Left lobe of liver (tissue), 2 donors: ENCODE measurements around the gene F2R. TPM values are rescaled to one million over a fixed set of nuclear protein-coding genes. Genes with fewer than 3 reads are reported as not detected.
A peak's percentile ranks its signal among the peaks of the same experiment; 100 is the strongest.

Experiments
- ATAC-seq: fragments of 200-7000 bp; cut with Tn5 transposase; one replicate; pipeline ENCODE4 v1.9.1; 2020; ENCODE audit warnings: mild to moderate bottlenecking, moderate library complexity
- DNase-seq: peaks from one replicate; pipeline ENCODE4 v3.0.0-alpha.2; 2020; ENCODE audit warnings: low spot score
- total RNA-seq: library from RNA; stranded (reverse); gene quantifications from one replicate; pipeline ENCODE4 v1.2.1, GENCODE V29; 2021
- donor health status: DM: no; HTN: no; CAD: no; lungs with moderate emphysema.
- donor health status: DM: no; HTN: yes; CAD: no.

The F2R gene
- total RNA-seq, 1 donor from 2014 or later = 5.4 TPM

GRCh38 chr5:76690037-76690679, 25.8 kb upstream of the F2R start:
- ATAC-seq (no peak), DNase-seq (no peak)

- ATAC-seq (peak; percentile 10), DNase-seq (no peak)
Observed at GRCh38 chr5:76690704-76691466, 25.0 kb upstream of the F2R start.

- peak; percentile 50 for ATAC-seq
Observed at GRCh38 chr5:76691467-76692273, 24.3 kb upstream of the F2R start.

GRCh38 chr5:76692274-76692540, 23.7 kb upstream of the F2R start:
- ATAC-seq = no peak
- DNase-seq = no peak

More at GRCh38 chr5:76691467-76692273, 24.3 kb upstream of the F2R start:
- DNase-seq = no peak

GRCh38 chr5:76692651-76693050, 23.3 kb upstream of the F2R start:
- no peak for DNase-seq
- no peak for ATAC-seq

- no peak for ATAC-seq
- DNase-seq = no peak
Observed at GRCh38 chr5:76693141-76693540, 22.8 kb upstream of the F2R start.

GRCh38 chr5:76694317-76694716, 21.6 kb upstream of the F2R start:
- ATAC-seq = no peak

GRCh38 chr5:76695346-76695745, 20.6 kb upstream of the F2R start:
- no peak for DNase-seq
- no peak for ATAC-seq

More at GRCh38 chr5:76694317-76694716, 21.6 kb upstream of the F2R start:
- DNase-seq = no peak

GRCh38 chr5:76696251-76696650, 19.7 kb upstream of the F2R start:
- DNase-seq (no peak), ATAC-seq (no peak)

- ATAC-seq (no peak), DNase-seq (no peak)
Observed at GRCh38 chr5:76697670-76698069, 18.3 kb upstream of the F2R start.

- DNase-seq (no peak), ATAC-seq (no peak)
Observed at GRCh38 chr5:76700571-76700970, 15.4 kb upstream of the F2R start.

- DNase-seq (peak; percentile 87), ATAC-seq (peak; percentile 95)
Observed at GRCh38 chr5:76701298-76701697, 14.6 kb upstream of the F2R start.

GRCh38 chr5:76703707-76704106, 12.2 kb upstream of the F2R start:
- DNase-seq (no peak), ATAC-seq (no peak)

GRCh38 chr5:76704131-76704663, 11.7 kb upstream of the F2R start:
- no peak for DNase-seq
- ATAC-seq = no peak

GRCh38 chr5:76705574-76705973, 10.4 kb upstream of the F2R start:
- ATAC-seq (no peak), DNase-seq (no peak)

GRCh38 chr5:76709762-76710161, 6.2 kb upstream of the F2R start:
- no peak for ATAC-seq

GRCh38 chr5:76710991-76711390, 4.9 kb upstream of the F2R start:
- DNase-seq (no peak), ATAC-seq (no peak)

More at GRCh38 chr5:76709762-76710161, 6.2 kb upstream of the F2R start:
- no peak for DNase-seq

GRCh38 chr5:76714751-76715485, 1.0 kb upstream of the F2R start:
- ATAC-seq = peak; percentile 54
- DNase-seq = no peak

GRCh38 chr5:76715486-76715735, 515 bp upstream of the F2R start:
- DNase-seq (no peak), ATAC-seq (peak; percentile 62)

- DNase-seq (no peak), ATAC-seq (no peak)
Observed at GRCh38 chr5:76716456-76717157, 681 bp downstream of the F2R start.
